DOHH2 (cell line): ENCODE data around the gene CFAP74.

ENCODE experiments used
- EZH2phosphoT487 ChIP-seq: fragments of 200-600 bp; sonication (generic); IDR thresholded peaks from 2 replicates; pipeline ENCODE4 v1.6.1; 2017; ENCODE audit warnings: borderline replicate concordance, mild to moderate bottlenecking, antibody characterized with exemption, low read length, moderate library complexity, mixed read lengths
- TF ChIP-seq, protein P1 (sequence below): fragments of 200-600 bp; sonication (generic); IDR thresholded peaks from one replicate; pipeline ENCODE4 v1.5.1; 2014; ENCODE audit warnings: antibody characterized with exemption, mild to moderate bottlenecking, low read depth, low read length; ENCODE audit not compliant: poor library complexity, severe bottlenecking

- TF ChIP-seq, protein P1, sequence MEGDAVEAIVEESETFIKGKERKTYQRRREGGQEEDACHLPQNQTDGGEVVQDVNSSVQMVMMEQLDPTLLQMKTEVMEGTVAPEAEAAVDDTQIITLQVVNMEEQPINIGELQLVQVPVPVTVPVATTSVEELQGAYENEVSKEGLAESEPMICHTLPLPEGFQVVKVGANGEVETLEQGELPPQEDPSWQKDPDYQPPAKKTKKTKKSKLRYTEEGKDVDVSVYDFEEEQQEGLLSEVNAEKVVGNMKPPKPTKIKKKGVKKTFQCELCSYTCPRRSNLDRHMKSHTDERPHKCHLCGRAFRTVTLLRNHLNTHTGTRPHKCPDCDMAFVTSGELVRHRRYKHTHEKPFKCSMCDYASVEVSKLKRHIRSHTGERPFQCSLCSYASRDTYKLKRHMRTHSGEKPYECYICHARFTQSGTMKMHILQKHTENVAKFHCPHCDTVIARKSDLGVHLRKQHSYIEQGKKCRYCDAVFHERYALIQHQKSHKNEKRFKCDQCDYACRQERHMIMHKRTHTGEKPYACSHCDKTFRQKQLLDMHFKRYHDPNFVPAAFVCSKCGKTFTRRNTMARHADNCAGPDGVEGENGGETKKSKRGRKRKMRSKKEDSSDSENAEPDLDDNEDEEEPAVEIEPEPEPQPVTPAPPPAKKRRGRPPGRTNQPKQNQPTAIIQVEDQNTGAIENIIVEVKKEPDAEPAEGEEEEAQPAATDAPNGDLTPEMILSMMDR, result no peak
- TF ChIP-seq EZH2phosphoT487, result no peak
These were observed 54.8 kb downstream of the CFAP74 start for GRCh38 chr1:1948783-1949182.
